GM23338 (cell line): Measurements from ENCODE around the gene SERPING1. TPM values are rescaled to one million over a fixed set of nuclear protein-coding genes. Genes with fewer than 3 reads are reported as not detected.

ENCODE experiments used
- ATAC-seq: fragments of 200-7000 bp; cut with Tn5 transposase; 3 replicates; pipeline ENCODE4 v1.9.1; 2020
- DNase-seq: peaks from one replicate; pipeline ENCODE4 v3.0.0-alpha.2; 2015; ENCODE audit warnings: low spot score
- H2AFZ ChIP-seq: fragments of 200-600 bp; sonication (generic); 2 replicates; pipeline ENCODE4 v1.8.0; 2016; ENCODE audit warnings: antibody characterized with exemption, mild to moderate bottlenecking, moderate library complexity
- H3F3A ChIP-seq: fragments of 200-600 bp; sonication (generic); replicated peaks from 2 replicates; pipeline ENCODE4 v1.8.0; 2017; ENCODE audit warnings: antibody characterized with exemption, mixed run types, low read depth
- H3K27ac ChIP-seq: fragments of 200-600 bp; sonication (generic); 2 replicates; pipeline ENCODE4 v1.6.1; 2016; ENCODE audit warnings: low read depth
- H3K27me3 ChIP-seq: fragments of 200-600 bp; sonication (generic); 2 replicates; pipeline ENCODE4 v1.8.0; 2016; ENCODE audit warnings: mild to moderate bottlenecking, mixed run types, moderate library complexity; ENCODE audit not compliant: insufficient read depth
- H3K36me3 ChIP-seq: fragments of 200-600 bp; sonication (generic); 2 replicates; pipeline ENCODE4 v1.8.0; 2016; ENCODE audit warnings: mild to moderate bottlenecking; ENCODE audit not compliant: insufficient read depth
- H3K4me1 ChIP-seq: fragments of 200-600 bp; sonication (generic); 2 replicates; pipeline ENCODE4 v1.8.0; 2016; ENCODE audit warnings: mild to moderate bottlenecking, moderate library complexity; ENCODE audit not compliant: insufficient read depth
- H3K4me2 ChIP-seq: fragments of 200-600 bp; sonication (generic); 2 replicates; pipeline ENCODE4 v1.7.1; 2017; ENCODE audit warnings: mixed run types
- H3K4me3 ChIP-seq: fragments of 200-600 bp; sonication (generic); 2 replicates; pipeline ENCODE4 v1.6.1; 2016; ENCODE audit warnings: mixed run types
- H3K79me2 ChIP-seq: fragments of 200-600 bp; sonication (generic); replicated peaks from 2 replicates; pipeline ENCODE4 v1.8.0; 2017; ENCODE audit warnings: mild to moderate bottlenecking; ENCODE audit not compliant: insufficient read depth
- H3K9me2 ChIP-seq: fragments of 200-600 bp; sonication (generic); 2 replicates; pipeline ENCODE4 v1.8.0; 2017; ENCODE audit not compliant: insufficient read depth
- H4K20me1 ChIP-seq: fragments of 200-600 bp; sonication (generic); replicated peaks from 2 replicates; pipeline ENCODE4 v1.8.0; 2017; ENCODE audit warnings: mild to moderate bottlenecking; ENCODE audit not compliant: insufficient read depth
- H3K27ac Mint-ChIP-seq: 2 replicates; pipeline ENCODE4 v1.8.0; 2020; ENCODE audit warnings: inconsistent platforms, mild to moderate bottlenecking, moderate library complexity, mixed read lengths
- H3K27me3 Mint-ChIP-seq: 3 replicates; pipeline ENCODE4 v1.8.0; 2022; ENCODE audit warnings: low read depth, mild to moderate bottlenecking, moderate library complexity, mixed read lengths, inconsistent platforms; ENCODE audit not compliant: insufficient read depth, poor library complexity
- H3K36me3 Mint-ChIP-seq: 3 replicates; pipeline ENCODE4 v1.8.0; 2021; ENCODE audit warnings: low read depth, mild to moderate bottlenecking, inconsistent platforms, moderate library complexity, mixed read lengths
- H3K4me1 Mint-ChIP-seq: 3 replicates; pipeline ENCODE4 v1.8.0; 2020; ENCODE audit warnings: mild to moderate bottlenecking, inconsistent platforms, mixed read lengths
- H3K4me3 Mint-ChIP-seq: 3 replicates; pipeline ENCODE4 v1.8.0; 2021; ENCODE audit warnings: moderate library complexity, mild to moderate bottlenecking, inconsistent platforms, mixed read lengths
- H3K9me3 Mint-ChIP-seq: 3 replicates; pipeline ENCODE4 v1.8.0; 2020; ENCODE audit warnings: moderate library complexity, mild to moderate bottlenecking, inconsistent platforms, mixed read lengths
- CREB1 ChIP-seq: fragments of 250-450 bp; sonication (Bioruptor Pico); IDR thresholded peaks from 2 replicates; pipeline ENCODE4 v1.5.0; 2020; ENCODE audit warnings: low read depth, mild to moderate bottlenecking, moderate library complexity
- CTCF ChIP-seq, 2 experiments: fragments of 200-600 bp in 1 of 2; sonication (generic) in 1 of 2; conservative IDR thresholded peaks; 2 replicates each; pipeline versions ENCODE4 v1.5.1 to v1.6.1; 2016 to 2017; ENCODE audit warnings: antibody characterized with exemption in 2 of 2, low read depth in 2 of 2, mild to moderate bottlenecking in 2 of 2, moderate library complexity in 1 of 2
- POLR2AphosphoS5 ChIP-seq: IDR thresholded peaks from 2 replicates; pipeline ENCODE4 v1.6.1; 2016; ENCODE audit warnings: antibody characterized with exemption, low read depth
- ZNF114 ChIP-seq: fragments of 250-450 bp; sonication (Bioruptor Pico); IDR thresholded peaks from 2 replicates; pipeline ENCODE4 v1.5.0; 2020; ENCODE audit warnings: mild to moderate bottlenecking, moderate library complexity
- polyA plus RNA-seq: library from polyadenylated mRNA; unstranded; fragments of >200 nt; fragmentation: Nextera tagmentation; extraction: Ambion mirVana; gene quantifications from 2 replicates; pipeline ENCODE4 v1.2.1, GENCODE V29; 2016
- total RNA-seq: library from RNA; depleted of rRNA; stranded (reverse); fragments of >200 nt; shearing (Covaris generic); gene quantifications from 2 replicates; pipeline ENCODE4 v1.2.3, GENCODE V29; 2014
- TF ChIP-seq, protein P1 (sequence below): fragments of 250-450 bp; sonication (Bioruptor Pico); IDR thresholded peaks from 2 replicates; pipeline ENCODE4 v1.5.0; 2020; ENCODE audit warnings: mild to moderate bottlenecking, moderate library complexity

SERPING1 gene
- total and polyA plus RNA-seq, 2 experiments from 2014 or later, result 42.3 to 54.7 TPM

DNA sequence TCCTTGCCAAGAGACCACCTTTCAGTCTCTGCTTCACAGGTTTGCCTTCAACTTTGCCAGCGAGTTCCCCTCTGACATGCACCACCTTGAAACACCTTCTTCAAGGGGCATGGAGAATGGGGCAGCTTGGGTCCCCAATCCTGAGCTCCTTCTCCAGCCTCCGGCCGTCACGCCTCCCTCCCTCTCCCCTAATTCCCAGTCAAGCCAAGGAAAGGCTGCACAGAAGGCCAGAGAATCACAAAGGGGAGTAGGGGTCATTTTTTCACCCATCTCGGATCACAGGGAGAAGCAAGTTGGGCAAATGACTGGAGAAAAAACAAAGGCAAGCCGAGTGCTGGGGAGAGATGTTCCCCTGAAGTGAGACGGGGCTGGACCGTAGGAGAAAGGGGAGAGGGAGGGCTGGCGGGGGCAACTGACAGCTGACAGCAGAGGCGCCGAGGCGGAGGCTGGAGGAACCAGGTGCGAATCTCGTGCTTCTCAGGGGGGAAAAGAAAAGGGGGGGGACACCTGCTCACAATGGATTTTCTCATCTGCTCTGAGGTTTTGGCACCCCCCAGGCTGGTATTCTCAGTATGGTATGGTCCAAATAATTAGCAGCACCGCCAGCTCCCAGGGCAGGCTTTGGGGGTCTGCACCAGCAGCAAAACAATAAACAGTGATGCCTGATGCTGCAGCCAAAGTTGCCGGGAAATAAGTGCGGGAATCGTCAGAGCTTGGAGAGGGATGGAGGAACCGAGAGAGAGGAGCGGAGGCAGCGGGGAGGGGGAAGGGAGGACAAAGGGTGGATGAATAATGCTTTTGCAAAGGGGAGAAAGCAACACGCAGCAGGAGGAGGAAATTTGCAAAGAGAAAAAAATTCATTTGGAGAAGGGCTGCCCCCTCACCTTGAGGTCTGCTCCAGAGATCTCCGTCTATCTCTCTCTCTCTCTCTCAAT lies 51.6 kb downstream of the SERPING1 start:
- no peaks in the 10 kb centered on the region; the same call in 2 of the 3 replicates for H3K36me3 Mint-ChIP-seq
- Histone ChIP-seq H3F3A (peaks cover 47% of the 10 kb centered on the region), H3K4me1 (peaks cover 61% of the 10 kb centered on the region), H4K20me1 (peaks cover 14% of the 10 kb centered on the region; the same call in 1 of the 2 replicates), H3K4me2 (peak overlapping the region; percentile 98), H3K36me3 (no peaks in the 10 kb centered on the region), H3K27me3 (peaks cover 30% of the 10 kb centered on the region), H3K79me2 (no peaks in the 10 kb centered on the region), H3K4me3 (peak overlapping the region; percentile 73), H2AFZ (no peak overlapping the region), H3K9me2 (peaks cover 10% of the 10 kb centered on the region), H3K27ac (no peak overlapping the region)
- peaks cover 13% of the 10 kb centered on the region for H3K9me3 Mint-ChIP-seq
- H3K4me3 Mint-ChIP-seq, result peak overlapping the region; percentile 73
- peaks cover 69% of the 10 kb centered on the region for H3K27me3 Mint-ChIP-seq
- ATAC-seq, result peak; percentile 3
- peak; percentile 76 for DNase-seq
- H3K4me1 Mint-ChIP-seq, result peaks cover 84% of the 10 kb centered on the region
- TF ChIP-seq CREB1 (CRISPR knock-in tag) (peak; percentile 2; the same call in 1 of the 2 replicates), ZNF114 (CRISPR knock-in tag) (no peak), CTCF (conservative IDR thresholded peaks at IDR 0.05; ENCODE audit: low read depth in 2 of 2) (no peak), POLR2AphosphoS5 (peak; percentile 32; the same call in 1 of the 2 replicates)
- H3K27ac Mint-ChIP-seq, result peak overlapping the region; percentile 64

- Histone ChIP-seq H3K36me3 (no peaks in the 10 kb centered on the region), H3K27ac (no peak within 1 kb of the TSS), H3K4me1 (peaks cover 58% of the 10 kb centered on the region), H4K20me1 (peaks cover 13% of the 10 kb centered on the region; the same call in 1 of the 2 replicates), H3K27me3 (peaks cover 35% of the 10 kb centered on the region), H3K79me2 (no peaks in the 10 kb centered on the region), H3F3A (peaks cover 41% of the 10 kb centered on the region), H3K4me2 (peak within 1 kb of the TSS; percentile 98), H3K4me3 (peak within 1 kb of the TSS; percentile 73), H3K9me2 (peaks cover 10% of the 10 kb centered on the region), H2AFZ (no peak within 1 kb of the TSS)
- DNase-seq (peak; percentile 69), ATAC-seq (peak; percentile 11)
- Mint-ChIP-seq H3K4me3 (peak within 1 kb of the TSS; percentile 73), H3K27me3 (peaks cover 71% of the 10 kb centered on the region), H3K4me1 (peaks cover 74% of the 10 kb centered on the region), H3K9me3 (peaks cover 13% of the 10 kb centered on the region), H3K27ac (peak within 1 kb of the TSS; percentile 92), H3K36me3 (no peaks in the 10 kb centered on the region; the same call in 2 of the 3 replicates)
- TF ChIP-seq, protein P1, sequence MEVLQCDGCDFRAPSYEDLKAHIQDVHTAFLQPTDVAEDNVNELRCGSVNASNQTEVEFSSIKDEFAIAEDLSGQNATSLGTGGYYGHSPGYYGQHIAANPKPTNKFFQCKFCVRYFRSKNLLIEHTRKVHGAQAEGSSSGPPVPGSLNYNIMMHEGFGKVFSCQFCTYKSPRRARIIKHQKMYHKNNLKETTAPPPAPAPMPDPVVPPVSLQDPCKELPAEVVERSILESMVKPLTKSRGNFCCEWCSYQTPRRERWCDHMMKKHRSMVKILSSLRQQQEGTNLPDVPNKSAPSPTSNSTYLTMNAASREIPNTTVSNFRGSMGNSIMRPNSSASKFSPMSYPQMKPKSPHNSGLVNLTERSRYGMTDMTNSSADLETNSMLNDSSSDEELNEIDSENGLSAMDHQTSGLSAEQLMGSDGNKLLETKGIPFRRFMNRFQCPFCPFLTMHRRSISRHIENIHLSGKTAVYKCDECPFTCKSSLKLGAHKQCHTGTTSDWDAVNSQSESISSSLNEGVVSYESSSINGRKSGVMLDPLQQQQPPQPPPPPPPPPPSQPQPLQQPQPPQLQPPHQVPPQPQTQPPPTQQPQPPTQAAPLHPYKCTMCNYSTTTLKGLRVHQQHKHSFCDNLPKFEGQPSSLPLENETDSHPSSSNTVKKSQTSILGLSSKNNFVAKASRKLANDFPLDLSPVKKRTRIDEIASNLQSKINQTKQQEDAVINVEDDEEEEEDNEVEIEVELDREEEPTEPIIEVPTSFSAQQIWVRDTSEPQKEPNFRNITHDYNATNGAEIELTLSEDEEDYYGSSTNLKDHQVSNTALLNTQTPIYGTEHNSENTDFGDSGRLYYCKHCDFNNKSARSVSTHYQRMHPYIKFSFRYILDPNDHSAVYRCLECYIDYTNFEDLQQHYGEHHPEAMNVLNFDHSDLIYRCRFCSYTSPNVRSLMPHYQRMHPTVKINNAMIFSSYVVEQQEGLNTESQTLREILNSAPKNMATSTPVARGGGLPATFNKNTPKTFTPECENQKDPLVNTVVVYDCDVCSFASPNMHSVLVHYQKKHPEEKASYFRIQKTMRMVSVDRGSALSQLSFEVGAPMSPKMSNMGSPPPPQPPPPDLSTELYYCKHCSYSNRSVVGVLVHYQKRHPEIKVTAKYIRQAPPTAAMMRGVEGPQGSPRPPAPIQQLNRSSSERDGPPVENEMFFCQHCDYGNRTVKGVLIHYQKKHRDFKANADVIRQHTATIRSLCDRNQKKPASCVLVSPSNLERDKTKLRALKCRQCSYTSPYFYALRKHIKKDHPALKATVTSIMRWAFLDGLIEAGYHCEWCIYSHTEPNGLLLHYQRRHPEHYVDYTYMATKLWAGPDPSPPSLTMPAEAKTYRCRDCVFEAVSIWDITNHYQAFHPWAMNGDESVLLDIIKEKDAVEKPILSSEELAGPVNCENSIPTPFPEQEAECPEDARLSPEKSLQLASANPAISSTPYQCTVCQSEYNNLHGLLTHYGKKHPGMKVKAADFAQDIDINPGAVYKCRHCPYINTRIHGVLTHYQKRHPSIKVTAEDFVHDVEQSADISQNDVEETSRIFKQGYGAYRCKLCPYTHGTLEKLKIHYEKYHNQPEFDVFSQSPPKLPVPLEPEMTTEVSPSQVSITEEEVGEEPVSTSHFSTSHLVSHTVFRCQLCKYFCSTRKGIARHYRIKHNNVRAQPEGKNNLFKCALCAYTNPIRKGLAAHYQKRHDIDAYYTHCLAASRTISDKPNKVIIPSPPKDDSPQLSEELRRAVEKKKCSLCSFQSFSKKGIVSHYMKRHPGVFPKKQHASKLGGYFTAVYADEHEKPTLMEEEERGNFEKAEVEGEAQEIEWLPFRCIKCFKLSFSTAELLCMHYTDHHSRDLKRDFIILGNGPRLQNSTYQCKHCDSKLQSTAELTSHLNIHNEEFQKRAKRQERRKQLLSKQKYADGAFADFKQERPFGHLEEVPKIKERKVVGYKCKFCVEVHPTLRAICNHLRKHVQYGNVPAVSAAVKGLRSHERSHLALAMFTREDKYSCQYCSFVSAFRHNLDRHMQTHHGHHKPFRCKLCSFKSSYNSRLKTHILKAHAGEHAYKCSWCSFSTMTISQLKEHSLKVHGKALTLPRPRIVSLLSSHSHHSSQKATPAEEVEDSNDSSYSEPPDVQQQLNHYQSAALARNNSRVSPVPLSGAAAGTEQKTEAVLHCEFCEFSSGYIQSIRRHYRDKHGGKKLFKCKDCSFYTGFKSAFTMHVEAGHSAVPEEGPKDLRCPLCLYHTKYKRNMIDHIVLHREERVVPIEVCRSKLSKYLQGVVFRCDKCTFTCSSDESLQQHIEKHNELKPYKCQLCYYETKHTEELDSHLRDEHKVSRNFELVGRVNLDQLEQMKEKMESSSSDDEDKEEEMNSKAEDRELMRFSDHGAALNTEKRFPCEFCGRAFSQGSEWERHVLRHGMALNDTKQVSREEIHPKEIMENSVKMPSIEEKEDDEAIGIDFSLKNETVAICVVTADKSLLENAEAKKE (CRISPR knock-in tag), result no peak
- TF ChIP-seq CTCF (conservative IDR thresholded peaks at IDR 0.05; ENCODE audit: low read depth in 2 of 2), result no peak
These were observed 52.6 kb downstream of the SERPING1 start, which contains the start of gene YPEL4 for GRCh38 chr11:57649826-57650738. Gene YPEL4 (minus strand): TSS chr11:57649912. CDS start chr11:57647107, 2,805 bp downstream.
